HG03457 (cell line): Measurements from ENCODE around the gene TMEM45A.
"Not testable (repeated sequence)": the region's sequence is repeated elsewhere in the genome, so short reads cannot be mapped to it uniquely, and the experiment has no call there.

Experiments
- ATAC-seq: cut with Tn5 transposase; IDR thresholded peaks from one replicate; pipeline ENCODE4 v1.9.1; 2021; ENCODE audit warnings: moderate number of reproducible peaks; ENCODE audit not compliant: unreplicated experiment

Gene TMEM45A

DNA sequence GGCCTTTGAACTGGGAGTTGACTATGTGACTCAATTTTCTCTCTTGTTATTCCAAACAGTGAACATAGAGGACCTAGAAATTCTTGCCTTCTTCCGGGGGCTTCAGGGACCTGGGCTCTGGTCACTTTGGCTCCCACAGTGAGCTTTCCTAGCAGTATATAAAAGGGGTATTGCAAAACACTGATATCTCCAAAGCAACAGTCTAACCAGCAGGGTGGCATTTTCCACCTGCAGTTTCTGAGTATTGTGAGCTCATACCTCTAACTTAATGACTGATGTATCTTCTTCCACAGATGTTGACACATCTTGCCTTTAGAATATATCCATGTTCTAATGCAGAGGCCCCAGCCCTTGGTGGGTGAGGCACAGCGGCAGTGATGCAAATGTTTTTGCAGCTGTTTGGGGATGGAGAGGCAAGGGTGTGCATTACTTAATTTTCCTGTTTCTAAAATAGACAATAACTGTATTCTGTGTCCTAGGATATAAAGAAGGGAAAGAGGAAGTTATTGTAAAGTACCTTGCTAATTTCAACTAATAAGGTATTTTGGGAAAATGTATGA, 71.3 kb downstream of the TMEM45A start:
- ATAC-seq = no peak

- no peak for ATAC-seq
Observed at GRCh38 chr3:100570811-100571210, 78.4 kb downstream of the TMEM45A start.

- ATAC-seq = no peak
Observed at GRCh38 chr3:100574536-100574935, 82.1 kb downstream of the TMEM45A start.

GRCh38 chr3:100575704-100576103, 83.3 kb downstream of the TMEM45A start:
- ATAC-seq = no peak

DNA sequence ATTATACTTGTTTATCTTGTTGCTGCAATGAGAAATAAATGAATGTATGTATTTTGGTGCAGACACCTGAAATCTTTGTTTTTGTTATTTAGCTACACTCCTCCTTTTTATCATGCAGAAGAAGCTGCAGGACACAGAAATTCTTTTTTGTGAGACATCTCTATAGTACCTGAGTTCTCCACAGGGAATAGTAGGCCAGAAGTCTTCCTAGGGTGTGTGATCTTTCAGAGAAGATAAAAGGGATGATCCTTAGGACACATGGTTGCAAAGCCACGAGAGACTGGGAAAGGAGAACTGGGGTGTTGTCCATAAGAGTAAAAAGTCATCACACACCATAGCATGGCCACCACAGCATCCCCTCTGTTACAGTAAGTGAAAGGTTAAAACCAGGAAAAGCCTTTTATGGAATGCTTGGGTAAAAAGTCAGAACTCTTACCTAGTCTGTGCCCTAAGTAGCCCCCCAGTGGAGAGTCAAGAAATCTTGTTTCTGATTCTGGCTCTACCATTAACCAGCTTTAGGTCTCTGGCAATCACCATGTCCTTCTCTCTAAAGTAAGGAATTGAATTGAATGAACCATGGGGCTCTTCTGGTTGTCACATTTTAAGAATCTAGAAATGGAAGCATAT, 85.1 kb downstream of the TMEM45A start:
- no peak for ATAC-seq

GRCh38 chr3:100578646-100579045, 86.2 kb downstream of the TMEM45A start:
- no peak for ATAC-seq

GRCh38 chr3:100580147-100580546, 87.7 kb downstream of the TMEM45A start:
- ATAC-seq = no peak

DNA sequence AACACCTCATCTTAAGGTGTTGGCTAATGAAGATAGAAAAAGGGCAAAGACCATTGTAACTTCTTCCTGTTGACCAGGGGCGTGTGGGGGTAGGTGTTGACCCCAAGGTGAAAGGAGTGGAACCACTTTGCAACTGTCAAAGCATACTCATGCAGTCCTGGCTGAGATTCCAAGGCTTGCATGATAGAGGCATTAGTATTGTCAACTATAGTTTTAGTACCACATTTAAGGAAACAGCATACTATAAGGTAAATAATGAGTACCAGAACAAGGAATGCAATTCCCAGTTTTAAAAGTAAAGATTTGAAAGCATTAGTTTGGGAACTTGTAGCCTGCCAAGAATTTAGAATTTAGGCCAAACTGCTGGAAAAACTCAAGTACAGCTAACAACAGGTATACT, 89.2 kb downstream of the TMEM45A start:
- no peak for ATAC-seq

DNA sequence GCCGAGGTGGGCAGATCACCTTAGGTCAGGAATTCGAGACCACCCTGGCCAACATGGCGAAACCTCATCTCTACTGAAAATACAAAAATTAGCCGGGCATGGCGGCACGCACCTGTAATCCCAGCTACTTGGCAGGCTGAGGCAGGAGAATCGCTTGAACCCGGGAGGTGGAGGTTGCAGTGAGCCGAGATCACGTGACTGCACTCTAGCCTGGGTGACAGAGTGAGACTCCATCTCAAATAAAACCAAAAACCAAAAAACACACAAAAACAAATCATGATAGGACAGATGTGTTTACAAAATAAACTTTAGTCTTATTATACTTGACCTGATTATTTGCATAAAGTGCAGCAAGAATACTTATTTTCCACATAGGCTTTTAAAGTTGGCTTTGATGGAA, 89.7 kb downstream of the TMEM45A start:
- not testable (repeated sequence) for ATAC-seq

DNA sequence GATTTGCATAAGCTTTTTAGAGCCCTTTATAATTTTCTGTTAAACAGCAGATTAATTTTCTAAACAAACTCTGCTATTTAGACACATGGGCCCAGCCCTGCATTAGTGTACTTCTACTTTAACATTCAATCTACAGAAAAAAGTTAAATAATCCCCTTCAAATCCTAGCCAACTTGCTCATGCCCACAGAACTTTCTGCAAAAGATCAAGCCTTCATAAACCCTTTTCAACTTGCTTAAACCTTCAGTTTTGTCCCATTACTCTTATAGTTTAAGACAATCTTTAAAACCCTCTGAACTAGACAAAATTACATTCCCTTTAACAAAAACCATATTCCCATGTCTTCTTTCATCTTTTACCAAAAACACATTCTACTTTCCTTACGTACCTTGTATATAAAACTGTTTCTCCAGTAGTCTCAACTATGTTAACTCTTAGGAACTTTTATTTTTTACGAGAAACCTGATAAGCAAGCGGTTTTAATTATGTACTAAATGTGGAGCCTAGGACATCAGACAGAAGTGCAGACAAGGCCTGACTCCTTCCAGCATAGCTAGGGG, 91.8 kb downstream of the TMEM45A start:
- no peak for ATAC-seq

- no peak for ATAC-seq
Observed at GRCh38 chr3:100586832-100587231, 94.4 kb downstream of the TMEM45A start.

DNA sequence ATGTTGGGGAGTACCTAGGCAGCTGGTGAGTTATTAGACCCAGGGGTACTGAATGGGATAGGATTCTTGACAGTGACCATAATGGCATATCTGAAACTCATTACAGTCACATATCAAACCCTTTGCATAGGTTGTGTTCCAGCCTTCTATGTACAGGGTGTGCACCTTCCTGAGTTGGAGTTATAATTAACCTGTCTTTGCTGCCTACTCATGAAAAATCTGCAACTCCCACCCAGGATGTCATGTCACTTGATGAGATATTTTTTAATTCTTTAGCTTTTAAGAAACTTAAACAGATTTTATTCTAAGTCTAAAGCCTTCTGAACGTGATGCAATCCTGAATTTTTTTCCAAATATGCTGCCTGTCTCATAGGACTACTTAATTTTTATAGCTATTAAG, 95.8 kb downstream of the TMEM45A start:
- ATAC-seq = no peak

GRCh38 chr3:100590114-100590839, 97.9 kb downstream of the TMEM45A start:
- ATAC-seq = no peak

DNA sequence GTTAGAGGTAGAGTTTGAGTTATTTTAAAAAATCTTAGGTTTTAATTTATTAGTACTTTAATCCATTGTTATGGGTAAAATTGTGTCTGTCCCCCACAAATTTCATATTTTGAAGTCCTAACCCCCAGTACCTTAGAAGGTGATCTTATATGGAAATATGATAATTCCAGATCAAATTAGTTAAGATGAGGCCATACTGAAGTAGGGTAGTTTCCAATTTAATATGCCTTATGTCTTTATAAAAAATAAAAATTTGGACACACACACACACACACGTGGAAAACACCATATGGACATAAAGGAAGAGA, 98.4 kb downstream of the TMEM45A start:
- no peak for ATAC-seq

- ATAC-seq = no peak
Observed at GRCh38 chr3:100591411-100591810, 99.0 kb downstream of the TMEM45A start.

DNA sequence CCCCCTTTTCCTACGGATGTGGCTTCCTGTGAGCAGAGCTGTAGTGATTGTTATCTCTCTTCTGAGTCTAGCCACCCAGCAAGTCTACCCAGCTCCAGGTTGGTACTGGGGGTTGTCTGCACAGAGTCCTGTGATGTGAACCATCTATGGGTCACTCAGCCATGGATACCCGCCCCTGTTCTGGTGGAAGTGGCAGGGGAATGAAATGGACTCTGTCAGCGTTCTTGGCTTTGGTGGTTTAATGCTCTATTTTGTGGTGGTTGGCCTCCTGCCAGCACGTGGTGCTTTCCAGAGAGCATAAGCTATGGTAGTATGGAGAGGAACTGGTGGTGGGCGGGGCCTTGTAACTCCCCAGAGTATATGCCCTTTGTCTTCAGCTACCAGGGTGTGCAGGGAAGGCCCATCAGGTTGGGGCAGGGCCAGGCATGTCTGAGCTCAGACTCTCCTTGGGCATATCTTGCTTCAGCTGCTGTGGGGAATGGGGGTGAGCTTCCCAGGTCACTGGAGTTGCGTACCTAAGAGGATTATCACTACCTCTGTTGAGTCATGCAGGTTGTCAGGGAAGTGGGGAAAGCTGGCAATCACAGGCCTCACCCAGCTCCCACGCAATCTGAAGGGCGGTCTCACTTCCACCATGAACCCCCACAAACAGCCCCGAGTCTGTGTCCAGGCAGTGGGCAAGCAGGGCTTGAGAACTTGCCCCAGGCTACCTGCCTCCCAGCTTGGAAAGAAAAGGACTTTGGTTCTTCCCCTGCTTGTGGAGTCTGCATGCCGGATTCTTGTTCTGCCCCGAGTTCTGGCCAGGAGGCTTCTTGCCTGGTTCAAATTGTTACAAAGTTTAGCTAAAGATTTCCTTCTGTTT, 108.0 kb downstream of the TMEM45A start:
- no peak for ATAC-seq

DNA sequence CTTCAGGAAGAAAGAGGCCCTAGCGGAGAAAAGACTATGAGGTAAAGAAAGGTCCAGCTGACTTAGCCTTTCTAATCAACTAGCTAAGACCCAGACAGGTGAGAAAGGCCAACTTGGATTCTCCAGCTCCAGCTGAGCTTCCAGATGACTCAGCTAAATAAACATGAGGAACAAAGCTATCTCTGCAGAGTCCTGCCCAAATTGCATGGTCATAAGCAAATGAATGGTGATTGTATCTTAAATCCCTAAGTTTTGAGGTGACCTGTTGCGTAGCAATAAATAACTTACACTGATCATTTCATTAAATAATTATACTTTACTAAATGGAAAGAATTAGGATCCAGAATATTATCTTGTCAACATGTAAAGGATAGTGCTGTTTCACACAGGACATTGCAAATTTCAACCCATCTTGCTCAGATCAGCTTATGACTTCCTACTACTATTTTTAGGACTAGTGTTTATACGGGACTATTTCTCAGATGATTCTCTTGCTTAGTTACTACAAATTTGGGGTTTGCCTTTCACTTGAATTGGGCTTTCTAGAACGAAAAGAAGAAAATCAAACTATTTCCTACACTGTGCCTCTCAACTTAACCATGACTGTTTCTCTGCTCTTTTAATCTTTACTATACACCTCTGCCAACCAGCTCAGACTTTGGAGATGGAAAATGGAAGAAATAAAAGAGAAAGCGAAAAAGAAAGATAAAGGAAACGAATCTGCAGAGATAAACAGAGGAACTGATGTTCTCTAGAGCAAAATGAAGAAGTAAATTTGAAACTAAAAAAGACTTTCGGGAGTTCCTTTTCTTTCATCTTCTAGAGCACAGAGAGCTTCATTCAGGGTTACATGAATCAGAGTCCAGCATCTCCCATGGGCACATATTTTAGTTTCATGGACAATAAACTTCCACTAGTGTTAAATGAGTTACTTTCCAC, 110.4 kb downstream of the TMEM45A start:
- ATAC-seq = no peak

DNA sequence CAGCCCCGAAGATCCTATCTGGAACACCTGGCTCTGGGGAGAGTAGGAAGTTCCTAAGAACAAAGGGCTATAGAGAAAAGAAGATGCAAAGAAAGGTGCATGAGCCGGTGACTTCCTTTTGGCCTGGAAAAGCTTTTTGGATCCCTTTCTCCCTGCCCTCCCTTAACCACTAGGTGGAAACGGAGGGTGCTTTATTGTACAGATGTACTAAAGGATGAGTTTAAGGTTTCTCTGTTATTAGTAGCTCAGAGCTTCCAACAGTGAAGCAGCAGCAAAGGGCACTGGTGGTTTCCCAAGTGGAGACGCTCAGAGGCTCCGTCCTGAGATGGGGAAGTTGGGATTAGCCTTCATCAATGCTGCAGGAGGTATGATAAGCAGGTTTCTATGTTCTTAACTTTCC, 111.0 kb downstream of the TMEM45A start:
- peak; percentile 32 for ATAC-seq

GRCh38 chr3:100605358-100605757, 112.9 kb downstream of the TMEM45A start:
- no peak for ATAC-seq

GRCh38 chr3:100606894-100607512, 114.6 kb downstream of the TMEM45A start:
- ATAC-seq = peak; percentile 70
